GM19455 (cell line): ENCODE measurements around the gene ZFYVE27.
"Not testable (repeated sequence)": the region's sequence is repeated elsewhere in the genome, so short reads cannot be mapped to it uniquely, and the experiment has no call there.

ENCODE experiments used
- ATAC-seq: cut with Tn5 transposase; IDR thresholded peaks from one replicate; pipeline ENCODE4 v1.9.1; 2021; ENCODE audit not compliant: unreplicated experiment

The ZFYVE27 gene, protein sequence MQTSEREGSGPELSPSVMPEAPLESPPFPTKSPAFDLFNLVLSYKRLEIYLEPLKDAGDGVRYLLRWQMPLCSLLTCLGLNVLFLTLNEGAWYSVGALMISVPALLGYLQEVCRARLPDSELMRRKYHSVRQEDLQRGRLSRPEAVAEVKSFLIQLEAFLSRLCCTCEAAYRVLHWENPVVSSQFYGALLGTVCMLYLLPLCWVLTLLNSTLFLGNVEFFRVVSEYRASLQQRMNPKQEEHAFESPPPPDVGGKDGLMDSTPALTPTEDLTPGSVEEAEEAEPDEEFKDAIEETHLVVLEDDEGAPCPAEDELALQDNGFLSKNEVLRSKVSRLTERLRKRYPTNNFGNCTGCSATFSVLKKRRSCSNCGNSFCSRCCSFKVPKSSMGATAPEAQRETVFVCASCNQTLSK

DNA sequence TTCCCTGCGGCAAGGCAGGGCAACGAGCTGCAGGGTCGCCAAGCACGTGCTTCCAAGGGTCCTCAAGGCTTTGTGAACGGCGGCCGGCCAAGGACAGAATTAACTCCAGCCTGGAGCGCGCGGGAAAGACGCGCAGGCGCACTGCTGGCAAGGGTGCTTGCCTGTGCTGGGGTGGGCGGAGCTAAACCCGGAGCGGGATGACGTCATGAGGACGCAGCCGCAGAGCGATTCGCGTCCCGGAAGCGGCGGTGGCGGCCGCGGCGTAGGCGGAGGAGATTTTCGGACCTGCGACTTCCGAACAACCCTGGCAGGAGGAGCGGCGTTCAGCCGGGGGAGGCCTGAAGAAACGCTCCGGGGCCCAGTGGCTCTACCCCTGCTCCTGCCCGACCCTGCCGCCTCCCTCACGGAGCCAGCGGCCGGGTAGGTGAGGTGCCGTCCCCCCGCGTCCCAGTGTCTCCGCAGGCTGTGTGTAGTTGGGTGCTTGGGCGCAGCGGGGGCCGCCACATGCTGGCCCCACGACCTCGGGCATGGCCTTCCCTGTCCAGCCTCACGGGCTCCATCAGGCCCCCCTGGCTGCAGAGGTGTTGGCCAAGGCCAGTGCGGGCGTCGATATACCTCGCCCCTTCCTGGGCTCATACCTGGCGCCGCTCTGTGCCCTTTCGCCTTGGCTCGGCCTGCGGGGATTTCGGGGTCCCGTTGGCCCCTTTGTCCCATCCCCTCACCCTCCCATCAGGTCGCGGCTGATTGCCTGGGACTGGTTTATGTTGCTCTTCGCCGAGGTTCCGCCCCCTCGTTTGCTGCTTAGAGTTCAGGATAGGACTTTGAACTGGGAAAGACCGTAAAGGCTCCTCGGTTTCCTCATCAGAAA is at the start of gene ZFYVE27:
TSS of gene ZFYVE27 (plus strand) at position 227 of the 868 bp plus-strand sequence. CDS start 1,350 bp downstream, outside the sequence.
- peak; percentile 81 for ATAC-seq

GRCh38 chr10:97687785-97688781 is 48.8 kb upstream of the ZFYVE27 start:
- ATAC-seq: no peak

GRCh38 chr10:97689559-97690020 is 47.3 kb upstream of the ZFYVE27 start:
- no peak for ATAC-seq

DNA sequence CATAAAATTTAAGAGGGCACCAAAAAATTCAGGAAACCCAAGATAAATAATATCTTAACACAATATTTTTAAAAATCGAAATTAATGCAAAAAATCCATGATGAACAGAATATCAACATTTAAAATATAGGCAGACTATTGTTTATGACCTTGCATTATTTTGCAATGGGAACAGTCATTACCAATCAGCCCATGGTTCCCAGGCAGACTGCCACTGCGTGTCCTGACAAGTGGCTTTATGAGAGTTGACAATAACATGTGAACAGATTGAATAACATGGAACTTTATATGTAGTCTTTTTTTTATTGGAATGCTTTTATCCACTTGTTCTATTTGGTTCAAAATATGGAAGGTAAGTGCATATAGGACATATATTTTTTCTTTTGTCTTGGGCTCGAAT is 46.8 kb upstream of the ZFYVE27 start:
- no peak for ATAC-seq

DNA sequence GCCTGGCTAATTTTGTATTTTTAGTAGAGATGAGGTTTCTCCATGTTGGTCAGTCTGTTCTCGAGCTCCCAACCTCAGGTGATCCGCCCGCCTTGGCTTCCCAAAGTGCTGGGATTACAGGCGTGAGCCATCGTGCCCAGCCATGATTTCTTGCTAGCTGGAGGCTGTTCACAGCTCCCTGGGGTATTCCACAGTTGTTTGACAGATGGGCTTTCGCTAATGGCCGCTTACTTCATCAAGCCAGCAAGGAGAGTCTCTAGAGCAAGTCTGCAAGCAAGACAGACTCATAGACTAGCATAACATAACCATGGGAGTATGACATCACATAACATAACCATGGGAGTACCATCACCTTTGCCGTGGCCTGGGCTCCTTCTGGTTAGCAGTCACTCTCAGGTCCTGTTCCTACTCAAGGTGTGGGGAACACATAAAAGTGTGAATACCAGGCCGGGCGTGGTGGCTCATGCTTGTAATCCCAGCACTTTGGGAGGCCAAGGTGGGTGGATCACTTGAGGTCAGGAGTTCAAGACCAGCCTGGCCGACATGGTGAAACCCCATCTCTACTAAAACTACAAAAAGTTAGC is 38.8 kb upstream of the ZFYVE27 start:
- ATAC-seq: not testable (repeated sequence)

DNA sequence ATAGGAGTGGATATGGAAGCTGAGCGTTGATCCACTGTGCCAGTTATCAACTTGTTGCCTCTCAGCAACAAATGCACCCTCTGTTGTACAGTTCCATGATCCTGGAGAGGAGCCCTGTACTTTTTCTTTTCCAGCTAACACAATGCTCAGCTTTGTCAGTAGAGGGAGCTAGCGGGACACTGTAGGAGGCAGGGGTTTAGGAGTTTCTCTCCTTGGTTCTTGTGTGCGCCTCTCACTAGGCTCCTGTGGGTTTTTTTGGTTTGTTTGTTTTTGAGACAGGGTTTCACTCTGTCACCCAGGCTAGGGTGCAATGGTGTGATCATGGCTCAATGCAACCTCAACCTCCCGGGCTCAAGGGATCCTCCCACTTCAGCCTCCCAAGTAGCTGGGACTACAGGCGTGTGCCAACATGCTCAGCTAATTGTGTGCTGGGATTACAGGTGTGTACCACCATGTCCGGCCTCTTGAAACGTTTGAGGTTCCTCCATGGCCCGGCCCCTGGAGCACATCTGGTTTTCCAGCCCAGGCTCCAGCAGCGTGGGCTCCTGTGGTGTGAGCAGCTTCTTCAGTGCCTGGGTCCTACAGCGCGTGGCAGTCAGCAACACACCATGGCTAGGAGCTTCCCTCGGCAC is 35.4 kb upstream of the ZFYVE27 start:
- ATAC-seq: no peak

DNA sequence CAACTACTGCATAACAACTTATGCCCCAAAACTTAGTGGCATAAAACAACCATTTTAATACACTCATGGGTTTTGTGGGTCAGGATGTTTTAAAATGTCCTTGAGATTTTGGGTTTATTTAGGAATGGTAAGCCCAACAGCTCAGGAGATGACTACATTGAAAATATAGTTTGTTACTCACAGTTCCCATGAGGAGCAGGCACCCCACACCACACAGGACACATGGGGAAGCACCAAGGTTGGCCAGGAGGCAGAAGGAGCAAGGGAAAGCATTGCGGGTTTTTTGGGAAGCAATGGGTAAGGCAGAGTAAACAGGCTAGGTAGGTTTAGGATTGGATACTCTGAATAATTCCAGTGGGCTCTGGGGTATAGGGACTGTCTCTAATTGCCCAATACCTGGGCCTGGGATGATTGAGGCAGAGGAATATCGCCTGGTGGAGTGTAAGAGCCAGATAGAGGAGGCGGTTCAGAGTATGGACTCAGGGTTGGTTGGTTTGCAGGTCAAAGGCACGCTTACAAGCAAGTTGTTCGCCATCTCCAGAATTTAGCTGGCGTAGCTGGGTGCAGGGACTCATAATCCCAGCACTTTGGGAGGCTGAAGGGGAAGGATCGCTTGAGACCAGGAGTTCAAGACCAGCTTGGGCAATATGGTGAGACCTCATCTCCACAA is 33.4 kb upstream of the ZFYVE27 start:
- ATAC-seq: no peak

DNA sequence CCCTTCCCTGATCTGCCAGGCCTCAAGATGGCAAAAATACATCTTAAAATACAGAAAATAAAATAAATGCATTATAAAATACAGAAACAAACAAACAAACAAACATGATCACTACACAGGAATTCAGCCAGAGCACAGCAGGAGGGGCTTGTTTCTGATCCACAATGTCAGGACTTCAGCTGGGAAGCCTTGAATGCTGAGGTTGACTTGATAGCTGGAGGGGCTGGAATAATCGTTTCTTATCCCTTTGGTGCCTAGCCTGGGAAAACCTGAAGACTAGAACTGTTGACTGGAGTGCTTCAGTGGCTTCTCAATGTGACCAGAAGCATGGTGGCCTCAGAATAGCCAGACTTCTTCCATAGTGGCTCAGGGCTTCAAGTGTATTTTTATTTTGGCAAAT is 32.6 kb upstream of the ZFYVE27 start:
- no peak for ATAC-seq

DNA sequence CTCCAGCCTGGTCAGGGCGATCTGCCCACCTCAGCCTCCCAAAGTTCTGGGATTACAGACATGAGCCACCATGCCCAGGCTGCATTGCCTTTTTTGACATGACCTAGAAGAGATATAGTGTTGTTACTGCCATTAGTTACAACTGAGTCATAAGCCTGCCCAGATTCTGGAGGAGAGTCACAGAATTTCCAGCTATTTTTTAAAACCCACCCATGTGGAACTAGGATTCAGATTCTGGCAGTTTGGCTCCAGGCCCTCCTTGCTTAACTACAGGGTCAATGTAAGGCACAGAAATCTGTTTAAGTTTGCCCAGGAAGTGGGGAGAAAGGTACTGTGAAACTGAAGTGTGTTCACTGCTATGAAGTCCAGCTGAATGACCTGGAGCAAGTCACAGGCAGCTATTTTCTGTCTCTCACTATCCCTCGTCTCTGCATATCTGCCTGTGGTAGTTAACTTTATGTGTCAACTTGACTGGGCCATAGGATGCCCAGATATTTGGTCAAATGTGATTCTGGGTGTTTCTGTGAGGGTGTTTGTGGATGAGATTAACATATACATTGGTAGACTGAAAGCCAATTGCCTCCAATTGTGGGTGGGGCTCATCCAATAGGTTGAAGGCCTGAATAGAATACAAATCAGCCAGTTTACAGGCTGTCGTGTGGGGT is 31.8 kb upstream of the ZFYVE27 start:
- ATAC-seq: no peak

GRCh38 chr10:97707134-97707861 is 29.6 kb upstream of the ZFYVE27 start:
- ATAC-seq: no peak

GRCh38 chr10:97708167-97708566 is 28.8 kb upstream of the ZFYVE27 start:
- ATAC-seq: no peak

GRCh38 chr10:97708976-97709946 is 27.7 kb upstream of the ZFYVE27 start:
- no peak for ATAC-seq

GRCh38 chr10:97711640-97712572 is 25.0 kb upstream of the ZFYVE27 start:
- ATAC-seq: no peak

DNA sequence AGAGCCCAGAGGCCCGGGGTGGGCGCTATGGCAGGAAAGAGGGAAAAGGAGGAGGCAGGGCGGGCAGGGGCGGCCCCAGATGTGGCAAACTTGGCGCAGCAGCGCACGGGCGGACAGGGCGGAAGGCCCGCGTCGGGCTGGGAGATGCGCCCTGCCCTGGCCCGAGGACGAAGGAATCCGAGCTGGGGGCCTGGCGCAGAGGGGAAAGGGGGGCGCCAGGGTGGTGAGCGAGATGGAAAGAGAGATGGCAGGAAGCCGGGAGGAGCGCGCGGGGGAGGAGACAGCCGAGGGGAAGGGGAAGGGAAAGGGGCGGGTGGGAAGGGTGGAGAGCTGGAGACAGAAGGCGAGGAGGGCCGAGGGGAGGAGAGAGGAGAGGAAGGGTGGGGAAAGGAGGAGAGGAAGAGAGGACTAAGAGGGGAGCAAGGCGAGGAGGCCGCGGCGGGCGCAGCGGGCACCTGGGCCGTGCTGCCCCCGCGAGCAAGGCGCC is 23.5 kb upstream of the ZFYVE27 start, which contains the start of gene MARVELD1:
TSS of gene MARVELD1 (plus strand) at position 392 of the 487 bp plus-strand sequence. CDS start 147 bp downstream, outside the sequence.
- ATAC-seq: no peak

DNA sequence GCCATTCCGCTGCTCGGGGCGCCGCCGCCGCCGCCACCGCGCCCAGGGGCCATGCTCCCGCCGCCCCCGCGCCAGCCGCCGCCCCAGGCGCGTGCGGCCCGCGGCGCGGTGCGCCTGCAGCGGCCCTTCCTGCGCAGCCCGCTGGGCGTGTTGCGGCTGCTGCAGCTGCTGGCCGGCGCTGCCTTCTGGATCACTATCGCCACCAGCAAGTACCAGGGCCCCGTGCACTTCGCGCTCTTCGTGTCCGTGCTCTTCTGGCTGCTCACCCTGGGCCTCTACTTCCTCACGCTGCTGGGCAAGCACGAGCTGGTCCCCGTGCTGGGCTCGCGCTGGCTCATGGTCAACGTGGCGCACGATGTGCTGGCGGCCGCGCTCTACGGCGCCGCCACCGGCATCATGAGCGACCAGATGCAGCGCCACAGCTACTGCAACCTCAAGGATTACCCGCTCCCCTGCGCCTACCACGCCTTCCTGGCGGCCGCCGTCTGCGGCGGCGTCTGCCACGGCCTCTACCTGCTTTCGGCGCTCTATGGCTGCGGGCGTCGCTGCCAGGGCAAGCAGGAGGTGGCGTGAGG is 23.0 kb upstream of the ZFYVE27 start:
- peak; percentile 91 for ATAC-seq
